ENCODE results near the gene LIAS.
"Not testable (repeated sequence)": the region's sequence is repeated elsewhere in the genome, so short reads cannot be mapped to it uniquely, and the experiment has no call there.

Gene LIAS

GRCh38 chr4:39453738-39454137 lies 5.1 kb upstream of the LIAS start:
- DNase-seq: no peak

- DNase-seq: no peak
Measured at GRCh38 chr4:39455486-39455885, 3.4 kb upstream of the LIAS start.

- no peak for DNase-seq
Measured at GRCh38 chr4:39456946-39457763, 1.7 kb upstream of the LIAS start.

- not testable (repeated sequence) for DNase-seq
Measured at GRCh38 chr4:39458161-39458504, 723 bp upstream of the LIAS start.

GRCh38 chr4:39464886-39465501 lies 6.1 kb downstream of the LIAS start:
- DNase-seq: no peak

GRCh38 chr4:39466747-39467146 lies 7.9 kb downstream of the LIAS start:
- no peak for DNase-seq

- DNase-seq: no peak
Measured at GRCh38 chr4:39467464-39467863, 8.6 kb downstream of the LIAS start.

GRCh38 chr4:39469429-39470077 lies 10.7 kb downstream of the LIAS start:
- DNase-seq: peak; percentile 18

GRCh38 chr4:39470402-39470801 lies 11.5 kb downstream of the LIAS start:
- no peak for DNase-seq

GRCh38 chr4:39472396-39472795 lies 13.5 kb downstream of the LIAS start:
- DNase-seq: no peak

- no peak for DNase-seq
Measured at GRCh38 chr4:39476187-39476895, 17.5 kb downstream of the LIAS start.

- DNase-seq: no peak
Measured at GRCh38 chr4:39480251-39480650, 21.4 kb downstream of the LIAS start.

GRCh38 chr4:39480902-39481695 lies 22.2 kb downstream of the LIAS start:
- no peak for DNase-seq

- DNase-seq: no peak
Measured at GRCh38 chr4:39484582-39485272, 25.9 kb downstream of the LIAS start.

GRCh38 chr4:39486221-39486804 lies 27.5 kb downstream of the LIAS start:
- no peak for DNase-seq

GRCh38 chr4:39490322-39490721 lies 31.5 kb downstream of the LIAS start:
- no peak for DNase-seq

- DNase-seq: no peak
Measured at GRCh38 chr4:39494354-39494753, 35.5 kb downstream of the LIAS start.

- no peak for DNase-seq
Measured at GRCh38 chr4:39495446-39496213, 36.8 kb downstream of the LIAS start.

- no peak for DNase-seq
Measured at GRCh38 chr4:39497909-39498726, 39.3 kb downstream of the LIAS start.

- DNase-seq: no peak
Measured at GRCh38 chr4:39498727-39499020, 39.8 kb downstream of the LIAS start.

Measured in NCI-H2171 (cell line).